Thymus (tissue), 11 donors: ENCODE data around the gene SYNE2. TPM values are rescaled to one million over a fixed set of nuclear protein-coding genes. Genes with fewer than 3 reads are reported as not detected.

ENCODE experiments used
- DNase-seq, 9 donors: peaks; one replicate each; pipeline ENCODE4 v3.0.0-alpha.2; 2013; ENCODE audit warnings: low spot score in 9 of 9, low read depth in 6 of 9, missing footprints in 1 of 9
- H3K27ac ChIP-seq, 2 donors: one replicate each; pipeline ENCODE4 v1.5.1; 2013; ENCODE audit warnings: control low read depth in 1 of 2, low read depth in 1 of 2, low read length in 1 of 2, mild to moderate bottlenecking in 1 of 2, moderate library complexity in 1 of 2
- H3K27me3 ChIP-seq, 2 donors: one replicate each; pipeline ENCODE4 v1.5.1; 2013; ENCODE audit warnings: low read length in 1 of 2; ENCODE audit not compliant: control insufficient read depth in 2 of 2, insufficient read depth in 1 of 2
- H3K36me3 ChIP-seq, 2 donors: one replicate each; pipeline ENCODE4 v1.5.1; 2013; ENCODE audit warnings: low read length in 1 of 2, mild to moderate bottlenecking in 1 of 2, moderate library complexity in 1 of 2; ENCODE audit not compliant: control insufficient read depth in 2 of 2, insufficient read depth in 2 of 2
- H3K4me1 ChIP-seq, 2 donors: one replicate each; pipeline ENCODE4 v1.5.1; 2013; ENCODE audit warnings: low read length in 2 of 2; ENCODE audit not compliant: control insufficient read depth in 2 of 2, insufficient read depth in 2 of 2
- H3K4me3 ChIP-seq, 2 donors: one replicate each; pipeline ENCODE4 v1.5.1; 2013; ENCODE audit warnings: low read length in 2 of 2, control low read depth in 1 of 2, mild to moderate bottlenecking in 1 of 2
- H3K9me3 ChIP-seq, 2 donors: one replicate each; pipeline ENCODE4 v1.5.1; 2013; ENCODE audit warnings: low read length in 1 of 2, mild to moderate bottlenecking in 1 of 2; ENCODE audit not compliant: control insufficient read depth in 2 of 2, insufficient read depth in 1 of 2
- WGBS: extraction: QIAGEN DNeasy Blood & Tissue Kit; methylation state at CpG from one replicate; pipeline ENCODE4 v1.1.7; 2013; 5-methylcytosine and 5-hydroxymethylcytosine counted together
- polyA plus RNA-seq: library from polyadenylated mRNA; stranded (reverse); fragments of 200-250 nt; gene quantifications from one replicate; pipeline ENCODE4 v1.2.3, GENCODE V29; 2013
- total RNA-seq: library from RNA; stranded (reverse); fragments of 120-200 nt; gene quantifications from one replicate; pipeline ENCODE4 v1.2.4, GENCODE V29; 2013
- donor health status: healthy.

Gene SYNE2
- total and polyA plus RNA-seq, 2 donors = 17.0 to 52.3 TPM

DNA sequence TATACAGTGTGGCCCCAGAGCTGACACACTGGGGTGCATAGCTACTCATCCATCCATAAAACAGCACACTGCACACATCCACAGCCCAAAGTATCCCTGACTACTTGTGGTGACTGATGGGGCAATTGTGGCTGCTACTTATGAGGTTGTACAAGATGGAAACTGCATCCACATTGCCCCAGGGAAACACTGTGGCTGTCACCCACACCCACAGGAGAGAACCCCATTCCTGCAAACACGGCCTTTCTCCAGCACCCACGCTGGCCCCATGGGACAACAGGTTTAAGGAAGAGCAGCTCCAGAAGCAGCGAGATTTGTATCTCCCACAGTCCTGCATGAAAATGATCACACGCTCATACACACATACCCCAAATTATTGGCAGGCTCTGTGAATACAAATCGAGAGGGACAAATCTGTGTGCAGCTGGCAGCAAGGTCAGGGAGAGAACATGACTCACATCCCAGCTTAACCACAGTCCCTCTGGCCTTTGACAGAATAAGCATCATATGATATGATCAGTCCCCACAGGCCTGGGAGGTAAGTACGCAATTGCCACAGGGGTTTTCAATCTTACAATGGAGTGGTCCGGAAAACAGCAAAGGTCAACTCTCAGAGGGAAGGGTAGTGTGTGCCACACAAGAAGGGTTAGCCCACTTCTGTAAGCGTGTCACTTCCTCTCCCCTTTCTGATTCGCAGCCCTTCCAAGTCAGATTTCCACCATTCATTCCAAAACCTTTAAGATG, 379.5 kb downstream of the SYNE2 start:
- WGBS = 94% methylated on average over 9 of the region's 9 CpGs
- no peaks in the 10 kb centered on the region for H3K9me3 ChIP-seq
- no peak overlapping the region for H3K4me3 ChIP-seq
- no peaks in the 10 kb centered on the region for H3K27me3 ChIP-seq
- no peak overlapping the region for H3K27ac ChIP-seq
- H3K4me1 ChIP-seq = peaks cover 26 to 35% of the 10 kb centered on the region in 2 donors
- H3K36me3 ChIP-seq = peaks cover 16 to 25% of the 10 kb centered on the region in 2 donors
- DNase-seq = no peak

DNA sequence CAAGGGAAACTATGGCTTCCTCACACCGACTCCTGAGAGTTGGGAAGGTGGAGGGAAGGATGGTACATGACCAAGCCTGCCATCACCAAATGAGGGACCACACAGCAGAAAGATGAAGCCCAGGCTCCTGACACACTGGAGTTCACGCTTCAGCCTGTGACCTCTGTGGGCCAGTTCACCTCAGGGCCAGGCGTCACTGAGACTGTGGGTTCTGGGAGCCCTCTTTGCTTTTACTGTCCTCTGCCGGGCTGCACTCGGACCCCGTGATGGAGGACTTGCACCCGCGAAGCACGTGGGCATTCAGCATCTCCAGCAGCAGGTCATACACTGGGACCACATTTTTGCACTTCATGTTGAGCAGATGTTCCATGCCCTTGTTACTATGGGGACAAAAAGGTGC, 380.1 kb downstream of the SYNE2 start:
- Histone ChIP-seq H3K4me1 (peaks cover 27 to 38% of the 10 kb centered on the region in 2 donors), H3K4me3 (no peak overlapping the region), H3K27ac (no peak overlapping the region), H3K27me3 (no peaks in the 10 kb centered on the region), H3K9me3 (no peaks in the 10 kb centered on the region), H3K36me3 (peaks cover 16 to 23% of the 10 kb centered on the region in 2 donors)
- no peak for DNase-seq
- WGBS = 97% methylated on average over 9 of the region's 9 CpGs

DNA sequence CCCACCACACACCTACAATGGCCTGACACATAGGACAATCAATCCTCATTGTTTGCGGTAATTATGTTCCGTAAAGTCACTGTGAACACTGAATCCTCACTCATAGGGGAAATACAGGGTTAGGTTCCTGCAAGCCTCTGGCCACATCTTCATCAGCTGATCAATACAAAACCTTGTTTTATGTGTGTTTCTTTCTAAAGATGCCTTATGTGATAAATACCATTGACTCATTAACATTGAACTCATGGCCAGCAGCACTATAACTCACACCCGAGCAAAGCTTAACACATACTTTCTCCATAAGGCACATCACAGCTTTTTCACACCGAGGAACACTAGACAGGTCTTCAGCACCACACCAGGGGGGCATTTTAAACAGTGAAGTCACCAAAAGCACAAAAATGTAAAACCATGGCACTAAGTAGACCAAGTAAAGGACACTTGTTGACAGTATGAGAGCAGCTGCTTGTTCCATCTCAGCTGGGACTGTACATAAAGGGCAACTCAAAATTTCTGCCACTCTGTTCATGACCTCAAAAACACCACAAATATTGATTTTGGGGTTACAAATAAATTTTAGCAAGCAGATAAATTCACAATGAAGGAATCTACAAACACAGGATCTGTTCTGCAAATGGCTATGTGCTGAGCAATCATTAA, 380.9 kb downstream of the SYNE2 start:
- no peak for DNase-seq
- WGBS = 98% methylated on average over 4 of the region's 4 CpGs

DNA sequence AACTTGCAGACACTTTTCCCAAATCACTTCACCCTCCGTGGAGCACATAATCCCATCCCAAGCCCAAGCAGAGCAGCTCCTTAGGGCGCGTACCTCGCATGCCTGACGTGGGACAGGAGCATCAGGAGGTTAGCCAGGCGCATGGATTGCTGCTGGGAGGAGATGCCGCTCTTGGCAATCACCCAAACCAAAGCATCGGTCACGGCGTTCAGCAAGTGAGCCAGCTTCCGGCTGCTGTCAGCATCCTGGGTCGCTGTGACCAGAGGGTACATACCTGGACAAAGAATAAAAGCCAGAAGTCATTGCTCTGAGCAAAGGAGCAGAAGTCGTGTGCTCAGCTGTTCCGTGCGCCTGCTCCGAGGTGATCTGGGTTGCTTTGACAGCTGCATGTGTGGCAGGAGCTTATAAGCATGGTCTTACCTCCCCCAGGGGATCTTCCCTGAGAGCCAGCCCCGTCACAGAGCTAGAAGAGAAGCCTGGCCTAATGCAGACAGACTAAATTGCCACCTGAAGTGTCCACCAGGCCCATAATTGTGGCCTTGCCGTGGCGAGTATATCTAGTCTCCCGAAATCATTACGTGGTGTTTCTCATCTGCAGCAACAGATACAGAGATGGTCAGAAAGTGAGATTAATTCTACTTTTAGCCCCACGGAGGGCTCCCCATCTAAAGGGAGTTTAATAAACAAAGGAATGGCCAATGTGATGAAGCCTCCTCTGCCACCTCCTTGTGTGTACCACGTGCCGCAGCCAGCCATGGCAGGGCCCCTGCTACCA, 382.3 kb downstream of the SYNE2 start:
- peak overlapping the region in 1 of 2 donors; percentile 4 for H3K4me3 ChIP-seq
- peak overlapping the region; percentile 48 to 80 for H3K27ac ChIP-seq

More for the DNA sequence above, 380.9 kb downstream of the SYNE2 start:
- Histone ChIP-seq H3K9me3 (no peaks in the 10 kb centered on the region), H3K36me3 (peaks cover 16 to 18% of the 10 kb centered on the region in 2 donors), H3K27me3 (no peaks in the 10 kb centered on the region), H3K27ac (no peak overlapping the region), H3K4me1 (peaks cover 34 to 44% of the 10 kb centered on the region in 2 donors), H3K4me3 (peak overlapping the region in 1 of 2 donors; percentile 35)

DNA sequence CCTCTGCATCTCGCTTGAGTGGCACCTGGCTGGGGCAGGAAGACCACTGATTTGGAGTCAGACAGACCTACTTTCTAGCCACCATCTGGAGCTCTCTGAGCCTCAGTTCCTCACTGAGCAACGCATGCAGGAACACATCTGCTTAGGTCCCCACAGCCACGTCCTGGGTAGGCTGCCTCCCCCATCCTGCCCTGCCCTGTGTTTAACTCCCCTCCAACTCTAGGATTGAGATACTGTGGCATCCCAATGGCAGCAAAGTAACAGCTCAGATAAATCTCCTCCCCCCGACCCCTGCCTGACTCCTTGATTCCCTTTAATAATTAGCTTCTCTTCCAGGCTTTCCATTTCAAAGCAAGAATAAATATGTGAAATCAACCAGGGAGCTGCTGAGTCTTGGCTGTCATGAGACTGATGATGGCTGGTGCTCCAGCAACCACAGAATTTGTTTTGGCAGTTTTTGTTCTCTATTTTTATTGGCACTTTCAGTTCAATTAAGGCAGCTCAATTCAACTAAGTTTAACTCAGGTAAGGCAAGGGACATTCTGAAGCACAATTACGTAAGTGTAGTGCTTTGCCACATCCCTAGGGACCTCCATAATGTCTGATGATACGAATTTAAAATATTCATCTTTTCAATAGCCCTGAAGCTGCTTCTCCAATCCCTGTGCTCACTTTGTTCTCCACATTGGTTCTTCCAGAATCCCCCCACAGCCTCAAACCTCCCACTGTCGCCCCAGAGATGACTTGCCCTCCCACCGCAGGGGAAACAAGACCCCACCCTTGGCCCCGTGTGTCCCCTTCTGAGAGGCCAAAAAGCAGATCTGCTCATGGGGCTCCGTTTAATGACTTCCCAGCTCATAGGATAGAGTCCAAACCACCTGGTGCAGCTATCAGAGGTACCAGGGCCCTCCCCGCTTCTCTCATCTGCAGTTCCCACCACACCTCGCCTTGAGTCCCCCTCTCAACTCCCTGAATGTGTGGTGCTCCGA, 383.1 kb downstream of the SYNE2 start:
- Histone ChIP-seq H3K27ac (peak overlapping the region; percentile 66 to 80), H3K9me3 (no peaks in the 10 kb centered on the region), H3K36me3 (peaks cover 5 to 6% of the 10 kb centered on the region in 2 donors), H3K4me3 (no peak overlapping the region), H3K4me1 (peaks cover 40 to 54% of the 10 kb centered on the region in 2 donors), H3K27me3 (no peaks in the 10 kb centered on the region)
- DNase-seq = peak; percentile 40 to 87 (median 49)
- WGBS = 68% methylated on average over 13 of the region's 13 CpGs

More for the DNA sequence above, 382.3 kb downstream of the SYNE2 start:
- peak in 3 of 9 donors; percentile 8 to 28 (median 20) for DNase-seq
- Histone ChIP-seq H3K4me1 (peaks cover 40 to 52% of the 10 kb centered on the region in 2 donors), H3K36me3 (peaks cover 6 to 8% of the 10 kb centered on the region in 2 donors), H3K9me3 (no peaks in the 10 kb centered on the region), H3K27me3 (no peaks in the 10 kb centered on the region)
- 81% methylated on average over 24 of the region's 24 CpGs for WGBS

DNA sequence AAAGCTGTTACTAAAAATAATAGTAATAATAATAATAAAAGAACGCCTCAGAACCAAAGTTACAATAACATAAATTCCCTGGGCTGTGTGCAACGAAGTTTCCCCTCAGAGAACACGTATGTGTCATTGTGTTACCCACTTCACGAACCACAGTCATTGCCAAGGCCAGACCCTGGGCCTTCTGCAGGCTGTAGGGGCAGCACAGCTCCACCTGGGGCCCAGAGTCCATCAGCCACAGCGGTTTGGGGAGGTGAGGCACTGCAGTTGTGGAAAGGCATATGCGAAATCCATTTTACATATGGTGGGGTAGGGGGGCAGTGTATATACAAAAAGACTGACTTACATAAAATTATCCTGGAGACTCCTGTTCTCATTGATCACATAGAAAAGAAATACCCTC, 385.2 kb downstream of the SYNE2 start:
- H3K36me3 ChIP-seq = peaks cover 0 to 5% of the 10 kb centered on the region in 2 donors
- DNase-seq = no peak
- WGBS = 93% methylated on average over 6 of the region's 6 CpGs
- peaks cover 40 to 54% of the 10 kb centered on the region in 2 donors for H3K4me1 ChIP-seq
- H3K27me3 ChIP-seq = no peaks in the 10 kb centered on the region
- H3K4me3 ChIP-seq = no peak overlapping the region
- H3K27ac ChIP-seq = peak overlapping the region in 1 of 2 donors; percentile 54
- no peaks in the 10 kb centered on the region for H3K9me3 ChIP-seq

DNA sequence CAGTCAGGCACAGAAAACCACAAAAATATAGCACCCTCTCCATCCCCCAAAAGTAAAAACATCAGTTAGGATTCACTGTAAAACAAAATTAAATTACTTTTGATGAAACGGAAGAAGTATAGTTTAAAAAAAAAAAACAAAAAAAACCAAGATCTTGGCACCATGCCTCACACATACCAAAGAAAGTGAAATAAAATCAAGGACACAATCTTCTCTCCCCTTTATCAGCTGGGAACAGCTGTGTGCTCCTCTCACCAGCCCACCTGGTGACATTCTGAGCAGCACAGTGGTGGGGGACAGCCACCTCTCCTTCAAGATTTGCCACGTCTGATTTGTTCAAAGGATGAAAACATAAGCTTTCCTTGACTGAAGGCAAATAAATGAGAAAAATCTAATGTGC, 385.8 kb downstream of the SYNE2 start:
- Histone ChIP-seq H3K4me3 (no peak overlapping the region), H3K4me1 (peaks cover 40 to 50% of the 10 kb centered on the region in 2 donors), H3K9me3 (no peaks in the 10 kb centered on the region), H3K36me3 (peaks cover 0 to 1% of the 10 kb centered on the region in 2 donors), H3K27ac (peak overlapping the region in 1 of 2 donors; percentile 3), H3K27me3 (no peaks in the 10 kb centered on the region)
- peak in 3 of 9 donors; percentile 18 to 51 (median 38) for DNase-seq
- whole genome bisulfite sequencing = 1% methylated on average over 2 of the region's 2 CpGs

DNA sequence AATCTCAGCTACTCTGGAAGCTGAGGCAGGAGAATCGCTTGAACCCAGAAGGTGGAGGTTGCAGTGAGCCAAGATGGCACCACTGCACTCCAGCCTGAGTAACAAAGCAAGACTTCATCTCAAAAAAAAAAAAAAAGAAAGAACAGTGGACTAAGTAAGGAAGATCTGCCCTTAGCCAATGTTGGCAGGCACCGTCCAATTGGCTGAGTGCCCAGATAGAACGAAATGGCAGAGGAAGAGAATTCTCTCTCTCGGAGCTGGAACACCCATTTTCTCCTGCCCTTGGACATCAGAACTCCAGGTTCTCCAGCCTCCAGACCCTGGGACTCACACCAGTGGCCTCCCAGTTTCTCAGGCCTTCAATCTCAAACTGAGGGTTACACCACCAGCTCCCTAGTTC, 391.5 kb downstream of the SYNE2 start:
- no peaks in the 10 kb centered on the region for H3K9me3 ChIP-seq
- H3K4me1 ChIP-seq = peaks cover 0 to 4% of the 10 kb centered on the region in 2 donors
- no peaks in the 10 kb centered on the region for H3K27me3 ChIP-seq
- H3K36me3 ChIP-seq = peaks cover 0 to 3% of the 10 kb centered on the region in 2 donors
- WGBS = 97% methylated on average over 4 of the region's 4 CpGs
- H3K4me3 ChIP-seq = no peak overlapping the region
- H3K27ac ChIP-seq = no peak overlapping the region
- DNase-seq = no peak
